Panc1 (cell line): ENCODE results near the gene KBTBD12. TPM values are rescaled to one million over a fixed set of nuclear protein-coding genes. Genes with fewer than 3 reads are reported as not detected.

ENCODE experiments used
- ATAC-seq: fragments of 200-7000 bp; cut with Tn5 transposase; 2 replicates; pipeline ENCODE4 v1.9.1; 2020; ENCODE audit warnings: mild to moderate bottlenecking, moderate library complexity
- BruUV-seq: library from RNA; stranded (reverse); fragments of 400-500 nt; replicated peaks from 2 replicates; lab custom pipeline; 2021; lab: Mats Ljungman, UMichigan
- CTCF ChIA-PET: fragments of 300-600 bp; sonication (Branson Sonifier 250); formaldehyde crosslinking; loops from one replicate; lab custom pipeline; 2022; ENCODE audit warnings: antibody characterized with exemption; lab: Charles Lee
- POLR2A ChIA-PET: fragments of 300-600 bp; sonication (Branson Sonifier 250); formaldehyde crosslinking; loops from one replicate; lab custom pipeline; 2022; ENCODE audit warnings: antibody characterized with exemption; lab: Charles Lee
- DNase-seq: peaks from one replicate; pipeline ENCODE4 v3.0.0-alpha.2; 2010; ENCODE audit warnings: low read depth, low spot score
- H3K27ac ChIP-seq: 2 replicates; pipeline ENCODE4 v1.5.1; 2011; ENCODE audit warnings: mild to moderate bottlenecking, low read length, inconsistent platforms
- H3K27me3 ChIP-seq: fragments of 200-500 bp; sonication (Bioruptor generic); 2 replicates; pipeline ENCODE4 v1.6.0; 2014; ENCODE audit warnings: low read length, inconsistent platforms; ENCODE audit not compliant: control insufficient read depth, insufficient read depth
- H3K36me3 ChIP-seq: fragments of 200-500 bp; sonication (Bioruptor generic); 2 replicates; pipeline ENCODE4 v1.5.1; 2014; ENCODE audit warnings: inconsistent platforms, mild to moderate bottlenecking, low read length, moderate library complexity; ENCODE audit not compliant: control insufficient read depth, insufficient read depth
- H3K4me1 ChIP-seq: 2 replicates; pipeline ENCODE4 v1.5.1; 2011; ENCODE audit warnings: inconsistent platforms, mild to moderate bottlenecking, low read length, moderate library complexity; ENCODE audit not compliant: control insufficient read depth, insufficient read depth
- H3K4me3 ChIP-seq, 2 experiments: 2 replicates each; pipeline ENCODE4 v1.5.1; 2011 to 2012; ENCODE audit warnings: low read depth in 2 of 2, low read length in 2 of 2, mild to moderate bottlenecking in 2 of 2, inconsistent platforms in 1 of 2, moderate library complexity in 1 of 2
- H3K9me3 ChIP-seq: fragments of 200-500 bp; sonication (Bioruptor generic); 2 replicates; pipeline ENCODE4 v1.5.1; 2014; ENCODE audit warnings: low read depth, mild to moderate bottlenecking, inconsistent platforms, low read length, moderate library complexity; ENCODE audit not compliant: control insufficient read depth, insufficient read depth
- POLR2AphosphoS5 ChIP-seq: IDR thresholded peaks from 2 replicates; pipeline ENCODE4 v1.6.1; 2012; ENCODE audit warnings: mild to moderate bottlenecking, low read depth, low read length, moderate library complexity
- REST ChIP-seq, 2 experiments: IDR thresholded peaks; 2 replicates each; pipeline ENCODE4 v1.6.1; 2011 to 2012; ENCODE audit warnings: low read depth in 2 of 2, control low read depth in 1 of 2, low read length in 1 of 2, mild to moderate bottlenecking in 1 of 2, moderate library complexity in 1 of 2; ENCODE audit not compliant: insufficient read depth in 1 of 2
- SIN3A ChIP-seq: IDR thresholded peaks from 2 replicates; pipeline ENCODE4 v1.6.1; 2012; ENCODE audit warnings: low read depth, mild to moderate bottlenecking, low read length, moderate library complexity, borderline replicate concordance; ENCODE audit not compliant: insufficient read depth
- TCF7L2 ChIP-seq: IDR thresholded peaks from 2 replicates; pipeline ENCODE4 v1.6.1; 2011; ENCODE audit warnings: mild to moderate bottlenecking, low read depth, low read length, inconsistent platforms
- in situ Hi-C: cut with HindIII; loops from 2 replicates; pipeline ENCODE4 v1.10.0; 2016; ENCODE audit warnings: low sequenced_read_pairs, low pct_unique_long_range_greater_than_20kb
- intact Hi-C: fragments of 100-400 bp; cut with micrococcal nuclease; formaldehyde crosslinking; loops from one replicate; pipeline ENCODE4 v1.10.0; 2022; ENCODE audit not compliant: unreplicated experiment
- total RNA-seq: library from RNA; stranded (reverse); gene quantifications from one replicate; pipeline ENCODE4 v1.2.1, GENCODE V29; 2021; ENCODE audit not compliant: unreplicated experiment
- TF ChIP-seq, protein P1 (sequence below): fragments of 450-650 bp; IDR thresholded peaks from 2 replicates; pipeline ENCODE4 v1.5.1; 2017; ENCODE audit warnings: mild to moderate bottlenecking

Gene KBTBD12
- total RNA-seq, 1 experiment from 2014 or later: 0.28 TPM

DNA sequence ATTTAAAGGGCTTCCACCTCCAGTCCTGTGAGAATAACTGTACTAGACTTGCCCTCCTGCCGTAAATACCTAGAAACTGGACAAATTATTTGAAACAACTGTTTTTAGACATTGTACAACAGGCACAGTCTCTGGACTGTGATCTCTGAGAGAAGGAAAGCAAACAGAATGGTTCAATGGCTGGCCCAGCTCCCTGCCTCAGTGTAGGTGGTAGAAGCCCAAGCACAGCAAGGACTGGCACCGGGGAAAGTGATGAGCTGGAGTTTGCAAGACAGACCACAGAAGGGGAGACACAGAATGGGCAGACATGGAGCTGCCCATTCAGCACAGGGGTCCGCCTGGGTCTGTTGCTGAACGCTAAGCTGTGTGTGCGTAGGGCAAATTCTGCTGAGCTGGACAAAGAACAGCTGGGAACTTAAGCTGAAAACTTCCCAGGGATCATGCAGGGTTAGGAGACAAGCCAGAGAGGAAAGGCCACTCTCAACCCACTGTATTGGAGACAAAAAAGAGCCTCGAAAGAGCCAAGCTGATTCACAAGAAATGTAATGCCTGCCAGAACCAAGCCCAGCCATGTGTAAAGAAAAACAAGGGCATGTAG, 84.6 kb downstream of the KBTBD12 start:
- H3K27ac ChIP-seq: no peak overlapping the region
- no peak overlapping the region for H3K4me3 ChIP-seq
- no peak for ATAC-seq
- H3K9me3 ChIP-seq: no peaks in the 10 kb centered on the region
- CTCF ChIA-PET: no interaction called here
- TF ChIP-seq TCF7L2 (no peak), POLR2AphosphoS5 (no peak), REST (IDR thresholded peaks at IDR 0.05; ENCODE audit: insufficient read depth in 1 of 2, low read depth in 2 of 2, low read length in 1 of 2) (no peak), SIN3A (no peak)
- TF ChIP-seq, protein P1, sequence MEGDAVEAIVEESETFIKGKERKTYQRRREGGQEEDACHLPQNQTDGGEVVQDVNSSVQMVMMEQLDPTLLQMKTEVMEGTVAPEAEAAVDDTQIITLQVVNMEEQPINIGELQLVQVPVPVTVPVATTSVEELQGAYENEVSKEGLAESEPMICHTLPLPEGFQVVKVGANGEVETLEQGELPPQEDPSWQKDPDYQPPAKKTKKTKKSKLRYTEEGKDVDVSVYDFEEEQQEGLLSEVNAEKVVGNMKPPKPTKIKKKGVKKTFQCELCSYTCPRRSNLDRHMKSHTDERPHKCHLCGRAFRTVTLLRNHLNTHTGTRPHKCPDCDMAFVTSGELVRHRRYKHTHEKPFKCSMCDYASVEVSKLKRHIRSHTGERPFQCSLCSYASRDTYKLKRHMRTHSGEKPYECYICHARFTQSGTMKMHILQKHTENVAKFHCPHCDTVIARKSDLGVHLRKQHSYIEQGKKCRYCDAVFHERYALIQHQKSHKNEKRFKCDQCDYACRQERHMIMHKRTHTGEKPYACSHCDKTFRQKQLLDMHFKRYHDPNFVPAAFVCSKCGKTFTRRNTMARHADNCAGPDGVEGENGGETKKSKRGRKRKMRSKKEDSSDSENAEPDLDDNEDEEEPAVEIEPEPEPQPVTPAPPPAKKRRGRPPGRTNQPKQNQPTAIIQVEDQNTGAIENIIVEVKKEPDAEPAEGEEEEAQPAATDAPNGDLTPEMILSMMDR: no peak
- no peaks in the 10 kb centered on the region for H3K4me1 ChIP-seq
- peaks cover 5% of the 10 kb centered on the region; the same call in 1 of the 2 replicates for H3K27me3 ChIP-seq
- BruUV-seq: no TSS peak
- POLR2A ChIA-PET: no interaction called here
- in situ Hi-C loops: no loop called here
- no peak for DNase-seq
- H3K36me3 ChIP-seq: no peaks in the 10 kb centered on the region
- intact Hi-C loops: no loop called here

GRCh38 chr3:128001576-128001975, 86.5 kb downstream of the KBTBD12 start:
- DNase-seq (no peak), ATAC-seq (no peak)
- Histone ChIP-seq H3K4me1 (no peaks in the 10 kb centered on the region), H3K27me3 (peaks cover 5% of the 10 kb centered on the region; the same call in 1 of the 2 replicates), H3K4me3 (no peak overlapping the region), H3K9me3 (no peaks in the 10 kb centered on the region), H3K36me3 (no peaks in the 10 kb centered on the region), H3K27ac (no peak overlapping the region)
- no TSS peak for BruUV-seq
- intact Hi-C loops (no loop called here), in situ Hi-C loops (no loop called here)
- ChIA-PET POLR2A (no interaction called here), CTCF (interaction anchor here (0.7 kb wide), 1 partner anchor 354 kb away, joined by 4 read pairs; no protein-coding TSS in a partner anchor)
- TF ChIP-seq REST (IDR thresholded peaks at IDR 0.05; ENCODE audit: insufficient read depth in 1 of 2, low read depth in 2 of 2, low read length in 1 of 2) (no peak), POLR2AphosphoS5 (no peak), TCF7L2 (no peak), SIN3A (no peak)
- TF ChIP-seq, protein P1: no peak
